C4-2B (cell line): Measurements from ENCODE around the gene RHOXF2B.

ENCODE experiments used
- H3K27ac ChIP-seq: fragments of 450-650 bp; 2 replicates; pipeline ENCODE4 v1.5.1; 2017
- ZFX ChIP-seq: fragments of 450-650 bp; IDR thresholded peaks from 2 replicates; pipeline ENCODE4 v1.6.1; 2017
- TF ChIP-seq, protein P1 (sequence below): fragments of 450-650 bp; conservative IDR thresholded peaks from 2 replicates; pipeline ENCODE4 v1.5.1; 2017; ENCODE audit warnings: mild to moderate bottlenecking

RHOXF2B gene

DNA sequence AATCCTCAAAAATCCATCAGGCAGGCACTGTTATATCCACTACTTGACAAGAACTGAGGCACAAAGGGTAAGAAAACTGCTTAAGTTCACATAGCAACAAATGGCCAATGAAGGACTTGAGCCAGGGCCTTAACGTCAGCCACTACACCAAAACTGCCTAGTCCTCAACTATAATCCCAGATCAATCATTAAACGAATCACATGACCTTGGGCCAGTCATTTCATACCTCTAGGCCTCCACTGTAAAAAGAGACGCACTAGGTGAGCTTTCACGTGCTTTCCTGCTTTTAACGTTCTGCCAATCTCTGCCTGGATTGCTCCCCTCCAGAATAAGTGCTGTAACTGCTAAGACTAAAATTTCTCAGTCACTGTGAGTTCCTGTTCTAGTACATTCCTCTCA lies 54.7 kb downstream of the RHOXF2B start:
- no peak for TF ChIP-seq ZFX
- TF ChIP-seq, protein P1, sequence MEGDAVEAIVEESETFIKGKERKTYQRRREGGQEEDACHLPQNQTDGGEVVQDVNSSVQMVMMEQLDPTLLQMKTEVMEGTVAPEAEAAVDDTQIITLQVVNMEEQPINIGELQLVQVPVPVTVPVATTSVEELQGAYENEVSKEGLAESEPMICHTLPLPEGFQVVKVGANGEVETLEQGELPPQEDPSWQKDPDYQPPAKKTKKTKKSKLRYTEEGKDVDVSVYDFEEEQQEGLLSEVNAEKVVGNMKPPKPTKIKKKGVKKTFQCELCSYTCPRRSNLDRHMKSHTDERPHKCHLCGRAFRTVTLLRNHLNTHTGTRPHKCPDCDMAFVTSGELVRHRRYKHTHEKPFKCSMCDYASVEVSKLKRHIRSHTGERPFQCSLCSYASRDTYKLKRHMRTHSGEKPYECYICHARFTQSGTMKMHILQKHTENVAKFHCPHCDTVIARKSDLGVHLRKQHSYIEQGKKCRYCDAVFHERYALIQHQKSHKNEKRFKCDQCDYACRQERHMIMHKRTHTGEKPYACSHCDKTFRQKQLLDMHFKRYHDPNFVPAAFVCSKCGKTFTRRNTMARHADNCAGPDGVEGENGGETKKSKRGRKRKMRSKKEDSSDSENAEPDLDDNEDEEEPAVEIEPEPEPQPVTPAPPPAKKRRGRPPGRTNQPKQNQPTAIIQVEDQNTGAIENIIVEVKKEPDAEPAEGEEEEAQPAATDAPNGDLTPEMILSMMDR: no peak
- peak overlapping the region; percentile 22; the same call in 1 of the 2 replicates for H3K27ac ChIP-seq
